Ovary (tissue), 3 donors: ENCODE data around the gene PTPRN2.

ENCODE experiments used
- EP300 ChIP-seq: sonication (generic); formaldehyde crosslinking; IDR thresholded peaks from one replicate; pipeline ENCODE4 v1.6.1; 2017; ENCODE audit warnings: antibody characterized with exemption
- TF ChIP-seq, protein P1 (sequence below), 3 donors: fragments of 450-650 bp in 2 of 3; fragments of 200-600 bp in 1 of 3; IDR thresholded peaks; one replicate each; pipeline versions ENCODE4 v1.5.1 to v1.8.0; 2016 to 2022; ENCODE audit warnings: antibody characterized with exemption in 3 of 3, mild to moderate bottlenecking in 1 of 3
- donor health status: DM: no; HTN: no; CAD: no.

DNA sequence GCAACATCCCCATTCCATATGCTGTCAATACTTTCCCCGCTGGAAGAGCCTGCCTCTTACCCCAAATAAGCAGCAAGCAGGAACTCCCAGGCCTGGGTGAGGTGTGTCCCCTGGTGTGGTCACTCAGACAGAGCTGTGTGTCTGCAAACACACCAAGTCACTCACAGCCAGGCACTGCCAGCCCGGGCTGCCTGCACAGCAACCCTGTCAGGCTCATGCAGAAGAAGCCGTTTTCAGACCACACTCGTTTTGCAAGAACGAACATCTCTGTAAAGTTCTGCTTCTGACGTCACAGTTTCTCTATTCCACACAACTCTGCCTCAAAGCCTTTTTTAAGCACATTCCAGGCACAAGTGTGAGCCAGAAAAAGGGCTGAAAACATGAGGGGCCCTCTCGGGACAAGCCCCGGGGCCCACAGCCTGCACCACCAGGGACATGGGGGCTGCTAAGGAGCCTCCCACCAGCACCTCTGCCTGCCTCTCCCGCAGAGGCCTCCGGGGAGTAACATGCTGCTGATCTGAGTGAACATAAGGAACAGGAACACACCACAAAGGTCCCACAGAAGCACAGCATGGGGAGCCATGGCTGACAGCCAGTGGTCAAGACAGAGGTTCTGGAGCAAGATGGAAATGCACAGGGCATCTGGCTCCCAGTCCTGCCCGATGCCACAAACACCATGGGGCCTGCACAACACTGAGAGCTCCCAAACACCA, 11.4 kb downstream of the PTPRN2 start:
- TF ChIP-seq, protein P1, sequence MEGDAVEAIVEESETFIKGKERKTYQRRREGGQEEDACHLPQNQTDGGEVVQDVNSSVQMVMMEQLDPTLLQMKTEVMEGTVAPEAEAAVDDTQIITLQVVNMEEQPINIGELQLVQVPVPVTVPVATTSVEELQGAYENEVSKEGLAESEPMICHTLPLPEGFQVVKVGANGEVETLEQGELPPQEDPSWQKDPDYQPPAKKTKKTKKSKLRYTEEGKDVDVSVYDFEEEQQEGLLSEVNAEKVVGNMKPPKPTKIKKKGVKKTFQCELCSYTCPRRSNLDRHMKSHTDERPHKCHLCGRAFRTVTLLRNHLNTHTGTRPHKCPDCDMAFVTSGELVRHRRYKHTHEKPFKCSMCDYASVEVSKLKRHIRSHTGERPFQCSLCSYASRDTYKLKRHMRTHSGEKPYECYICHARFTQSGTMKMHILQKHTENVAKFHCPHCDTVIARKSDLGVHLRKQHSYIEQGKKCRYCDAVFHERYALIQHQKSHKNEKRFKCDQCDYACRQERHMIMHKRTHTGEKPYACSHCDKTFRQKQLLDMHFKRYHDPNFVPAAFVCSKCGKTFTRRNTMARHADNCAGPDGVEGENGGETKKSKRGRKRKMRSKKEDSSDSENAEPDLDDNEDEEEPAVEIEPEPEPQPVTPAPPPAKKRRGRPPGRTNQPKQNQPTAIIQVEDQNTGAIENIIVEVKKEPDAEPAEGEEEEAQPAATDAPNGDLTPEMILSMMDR (IDR thresholded peaks at IDR 0.05), result no peak
- no peak for TF ChIP-seq EP300
